DMS 273 treated with DMSO at 0.1 percent for 48 hours (cell line): ENCODE results near the gene OR8H1.

Experiments
- DNase-seq: peaks from one replicate; lab custom pipeline; 2025; lab: John Stamatoyannopoulos, UW

The OR8H1 gene, protein sequence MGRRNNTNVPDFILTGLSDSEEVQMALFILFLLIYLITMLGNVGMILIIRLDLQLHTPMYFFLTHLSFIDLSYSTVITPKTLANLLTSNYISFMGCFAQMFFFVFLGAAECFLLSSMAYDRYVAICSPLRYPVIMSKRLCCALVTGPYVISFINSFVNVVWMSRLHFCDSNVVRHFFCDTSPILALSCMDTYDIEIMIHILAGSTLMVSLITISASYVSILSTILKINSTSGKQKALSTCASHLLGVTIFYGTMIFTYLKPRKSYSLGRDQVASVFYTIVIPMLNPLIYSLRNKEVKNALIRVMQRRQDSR

DNA sequence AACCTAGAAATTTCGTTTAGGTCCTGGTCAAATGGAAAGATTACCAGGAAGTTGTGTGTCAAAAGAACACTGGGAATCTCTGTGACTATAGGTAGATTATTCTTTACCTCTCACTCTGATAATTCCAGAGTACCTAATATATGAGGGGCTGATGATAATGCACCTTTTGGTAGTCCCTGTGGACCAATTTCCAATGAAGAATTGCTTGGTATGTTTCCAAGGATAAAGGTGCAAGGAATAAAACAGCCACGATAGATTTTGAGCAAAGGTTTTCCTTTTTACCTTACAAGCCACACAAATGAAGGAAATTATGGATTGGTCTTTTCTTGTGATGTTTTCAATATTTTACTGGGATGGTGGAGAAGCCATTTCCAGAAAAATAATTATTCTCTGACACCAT, at the start of gene OR8H1:
OR8H1 (minus strand) TSS at position 101 of the 400 bp plus-strand sequence. CDS start 1,192 bp downstream, outside the sequence.
- no peak for DNase-seq

DNA sequence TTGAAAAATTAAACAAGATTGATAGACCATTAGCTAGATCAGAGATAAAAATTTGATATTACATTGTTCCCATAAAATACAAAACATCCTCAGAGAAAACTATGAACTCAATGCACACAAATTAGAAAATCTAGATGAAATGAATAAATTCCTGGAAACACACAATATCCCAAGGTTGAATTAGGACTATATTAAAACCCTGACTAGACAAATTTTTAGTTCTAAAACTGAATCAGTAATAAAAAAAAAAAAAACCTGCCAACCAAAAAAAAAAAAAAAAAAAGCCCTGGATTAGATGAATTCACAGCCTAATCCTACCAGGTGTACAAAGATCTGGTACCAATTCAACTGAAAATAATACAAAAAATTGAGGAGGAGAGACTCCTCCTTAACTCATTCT, 48.2 kb upstream of the OR8H1 start:
- DNase-seq: no peak

DNA sequence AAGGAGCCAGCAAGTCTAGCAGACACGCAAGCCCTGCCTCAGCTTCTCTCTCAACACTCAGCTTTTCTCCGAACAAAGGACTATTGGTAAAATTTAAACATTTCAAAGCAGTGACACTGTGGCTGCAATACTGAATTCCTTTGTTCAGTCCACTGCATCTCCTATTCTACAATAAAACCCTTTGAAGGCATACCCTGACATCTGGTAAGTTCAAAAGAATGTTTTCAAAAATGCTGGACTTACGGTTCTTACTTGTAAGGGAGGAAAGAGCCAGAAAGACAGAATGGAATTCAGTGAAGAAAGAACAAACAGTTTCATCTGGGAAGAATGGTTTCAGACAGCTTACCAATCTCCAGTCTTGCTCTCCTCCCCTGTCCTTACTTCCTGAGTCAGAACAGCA, 41.1 kb upstream of the OR8H1 start:
- no peak for DNase-seq

DNA sequence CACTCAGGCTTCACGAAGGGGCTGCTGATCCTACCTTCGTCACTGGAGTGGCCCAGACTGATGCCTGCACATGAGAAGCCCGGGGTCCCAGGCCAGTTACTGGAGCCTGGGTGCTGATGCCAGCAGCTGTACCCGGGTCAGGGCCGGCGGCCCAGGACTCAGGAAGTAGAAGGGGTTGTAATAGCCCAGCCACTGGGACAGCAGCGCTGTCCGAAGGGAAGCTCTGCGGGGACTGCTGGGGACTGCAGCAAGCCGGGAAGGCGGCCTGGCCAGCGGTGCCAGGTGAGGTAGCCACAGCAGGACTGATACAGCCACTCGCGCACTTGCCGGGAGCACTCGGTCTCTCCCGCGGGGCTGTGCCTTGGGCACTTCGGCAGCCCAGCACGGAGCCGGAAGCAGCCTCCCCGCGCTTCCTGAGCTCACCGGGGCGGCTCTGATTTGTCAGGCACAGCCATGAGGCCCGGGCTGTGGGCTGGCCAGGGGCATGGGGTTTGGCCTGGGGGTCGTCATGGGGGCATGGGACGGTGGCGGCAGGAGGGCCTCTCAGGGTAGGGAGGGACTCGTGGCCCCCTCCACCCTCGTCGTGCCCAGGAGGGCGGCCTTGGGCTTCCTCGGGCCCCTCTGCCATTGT, 39.9 kb upstream of the OR8H1 start:
- no peak for DNase-seq

DNA sequence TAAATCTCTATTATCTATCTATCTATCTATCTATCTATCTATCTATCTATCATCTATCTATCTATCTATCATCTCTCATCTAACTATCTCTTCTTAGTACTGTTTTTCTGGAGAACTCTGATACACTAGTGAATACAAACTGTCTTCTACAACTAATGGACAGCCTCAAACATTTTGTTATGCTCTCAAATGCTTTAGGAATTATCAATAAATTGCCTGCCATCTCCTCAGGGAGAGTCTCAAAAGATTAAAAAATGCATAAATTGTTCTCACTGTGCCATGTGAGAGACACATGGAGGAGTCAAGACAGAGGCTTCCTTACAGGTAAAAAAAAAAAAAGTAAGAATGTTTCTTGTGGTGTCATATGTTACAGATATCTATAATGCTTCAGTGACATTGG, 22.8 kb upstream of the OR8H1 start, which contains the start of gene OR8K3:
OR8K3 (plus strand) TSS at position 301 of the 400 bp plus-strand sequence. CDS start 3,163 bp downstream, outside the sequence.
- DNase-seq: no peak

DNA sequence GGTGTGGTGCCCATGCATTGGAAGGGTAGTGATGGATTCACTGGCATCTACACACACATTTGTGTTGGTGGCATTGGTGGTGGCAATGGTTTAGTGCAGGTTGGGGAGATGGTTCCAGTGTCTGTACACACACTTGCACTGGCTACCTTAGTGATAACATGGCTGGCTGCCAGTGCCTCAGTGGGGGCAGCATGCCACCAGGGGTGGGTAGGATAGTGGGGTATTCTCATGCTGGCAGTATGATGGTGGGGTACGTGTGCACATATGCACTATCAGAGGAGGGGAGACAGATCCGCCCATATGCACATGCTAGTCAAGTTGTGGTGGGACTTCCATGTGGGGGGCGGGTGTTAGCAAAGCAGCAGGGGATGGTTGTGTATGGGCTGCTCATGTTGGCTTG, 15.8 kb upstream of the OR8H1 start:
- no peak for DNase-seq

DNA sequence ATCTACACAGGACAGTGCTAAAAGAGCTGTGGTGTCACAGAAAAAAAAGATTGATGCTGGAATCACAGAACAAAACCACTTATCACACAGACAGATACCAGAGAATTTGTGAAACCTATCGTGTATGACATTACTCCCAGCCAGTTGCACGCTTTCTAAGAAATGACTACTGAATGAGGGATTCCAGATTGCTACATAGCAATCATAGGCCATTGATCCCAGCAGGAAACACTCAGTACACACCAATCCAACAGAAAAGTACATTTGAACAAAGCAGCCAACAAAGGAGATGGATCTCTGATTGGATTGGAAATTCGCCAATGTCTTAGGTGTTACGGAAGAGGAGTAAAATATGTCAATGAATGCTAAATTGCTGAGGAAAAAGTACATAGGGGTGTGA, 4.8 kb upstream of the OR8H1 start:
- DNase-seq: no peak

DNA sequence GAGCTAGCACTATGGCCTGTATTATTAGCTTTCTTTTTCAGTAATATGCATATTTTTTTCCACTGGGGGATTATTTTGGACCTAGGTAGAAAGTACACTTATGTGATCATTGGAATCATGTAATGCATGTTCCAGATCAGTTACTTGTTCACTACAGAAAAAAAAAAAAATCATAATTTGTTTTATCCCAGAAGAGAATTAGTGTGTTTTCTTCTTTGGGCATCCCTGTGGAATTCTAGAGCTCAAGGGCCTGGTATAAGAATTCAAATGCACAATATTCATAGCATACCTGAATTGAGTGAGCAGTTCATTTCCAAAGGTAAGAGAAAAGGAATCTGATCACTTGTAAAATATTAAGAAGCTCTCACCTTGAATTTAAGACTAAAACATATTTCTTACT, 18.2 kb downstream of the OR8H1 start, which contains the start of gene OR5T1:
OR5T1 (plus strand) TSS at position 301 of the 400 bp plus-strand sequence. CDS start 1,485 bp downstream, outside the sequence.
- no peak for DNase-seq

DNA sequence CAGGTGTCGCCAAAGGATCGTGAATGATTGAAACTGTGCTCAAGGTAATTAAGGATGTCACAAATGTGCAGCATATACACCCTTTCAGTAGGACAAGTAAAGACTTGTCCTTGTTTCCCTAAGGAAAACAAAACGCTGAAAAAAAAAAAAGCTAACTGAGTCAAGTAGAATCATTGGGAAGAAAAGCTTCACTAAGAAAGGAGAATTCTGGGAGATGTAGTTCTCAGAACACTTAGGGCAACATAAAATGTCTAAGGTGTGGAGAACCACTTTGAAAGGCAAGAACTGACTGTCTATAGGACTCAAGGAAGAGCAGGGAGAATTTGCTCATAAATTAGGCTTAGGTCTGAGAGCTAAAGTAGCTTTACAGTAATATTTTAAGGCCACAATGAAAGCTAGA, 21.0 kb downstream of the OR8H1 start:
- DNase-seq: no peak

DNA sequence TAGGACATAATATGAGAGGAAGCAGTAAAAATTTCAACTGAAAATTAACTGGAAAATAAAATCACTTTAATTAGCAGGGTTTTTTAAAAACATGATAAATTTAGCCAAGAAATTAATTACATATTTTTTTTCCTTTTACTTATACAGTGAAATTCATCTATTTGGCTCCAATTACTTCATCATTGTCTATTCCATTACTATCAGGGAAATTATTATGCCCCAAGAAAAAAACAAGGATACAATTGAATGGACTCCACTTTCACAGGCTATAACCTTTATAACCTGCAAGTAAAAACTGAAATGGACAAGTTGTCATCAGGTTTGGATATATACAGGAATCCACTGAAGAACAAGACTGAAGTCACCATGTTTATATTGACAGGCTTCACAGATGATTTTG, 40.1 kb downstream of the OR8H1 start, which contains the start of gene OR5T3:
OR5T3 (plus strand) TSS at position 301 of the 400 bp plus-strand sequence; CDS start at position 301, 0 bp downstream.
- DNase-seq: no peak
